ENCODE data around the gene TRIM63.

TRIM63 gene

DNA sequence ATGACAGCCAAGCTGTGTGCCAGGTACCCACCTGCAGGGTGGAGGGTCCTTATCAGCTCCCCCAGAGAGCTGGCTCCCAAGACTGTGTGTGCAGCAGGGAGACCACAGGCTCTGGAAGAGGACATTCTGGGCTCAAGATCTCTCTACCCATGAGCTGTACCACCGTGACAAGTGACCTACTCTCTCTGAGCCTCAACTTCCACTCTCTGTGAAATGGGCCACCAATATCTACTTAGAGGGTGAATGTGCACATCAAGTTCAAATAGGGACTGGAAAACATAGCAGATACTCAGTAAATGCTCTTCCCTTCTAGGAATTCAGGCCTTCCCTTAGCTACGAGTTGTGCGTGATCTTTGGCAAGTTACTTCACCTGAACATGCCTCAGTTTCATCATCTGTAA, 23.0 kb downstream of the TRIM63 start:
- TF ChIP-seq CTCF (IDR thresholded peaks at IDR 0.05; ENCODE audit: low read depth, low read length): no peak
- no peak overlapping the region for H3K4me3 ChIP-seq (ENCODE audit: low read depth, low read length)

GRCh38 chr1:26043765-26044164, 23.7 kb downstream of the TRIM63 start:
- TF ChIP-seq CTCF (IDR thresholded peaks at IDR 0.05; ENCODE audit: low read depth, low read length): no peak
- no peak overlapping the region for H3K4me3 ChIP-seq (ENCODE audit: low read depth, low read length)

DNA sequence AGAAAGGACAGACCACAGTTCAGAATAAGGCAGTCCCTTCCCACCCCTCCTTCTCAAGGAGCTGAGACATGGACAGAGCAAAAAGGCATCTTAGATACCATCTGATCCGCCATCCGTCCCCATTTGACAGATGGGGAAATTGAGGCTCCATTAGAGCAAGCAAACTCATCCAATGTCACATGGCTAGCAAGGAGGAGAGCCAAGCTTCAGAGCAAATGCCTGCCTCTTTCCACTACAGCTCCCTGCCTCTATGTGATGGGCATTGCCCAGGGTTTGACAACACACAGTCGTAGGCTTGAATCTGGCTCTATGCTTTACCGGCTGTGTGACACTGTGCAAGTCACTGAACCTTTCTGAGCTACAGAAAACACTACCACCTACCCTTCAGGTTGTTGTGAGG, 25.5 kb downstream of the TRIM63 start:
- no peak overlapping the region for H3K4me3 ChIP-seq (ENCODE audit: low read depth, low read length)
- TF ChIP-seq CTCF (IDR thresholded peaks at IDR 0.05; ENCODE audit: low read depth, low read length): no peak

GRCh38 chr1:26041401-26041800, 26.0 kb downstream of the TRIM63 start:
- H3K4me3 ChIP-seq (ENCODE audit: low read depth, low read length): no peak overlapping the region
- TF ChIP-seq CTCF (IDR thresholded peaks at IDR 0.05; ENCODE audit: low read depth, low read length): no peak

GRCh38 chr1:26038904-26039303, 28.5 kb downstream of the TRIM63 start:
- no peak for TF ChIP-seq CTCF (IDR thresholded peaks at IDR 0.05; ENCODE audit: low read depth, low read length)
- H3K4me3 ChIP-seq (ENCODE audit: low read depth, low read length): no peak overlapping the region

GRCh38 chr1:26038477-26038876, 29.0 kb downstream of the TRIM63 start:
- no peak overlapping the region for H3K4me3 ChIP-seq (ENCODE audit: low read depth, low read length)
- no peak for TF ChIP-seq CTCF (IDR thresholded peaks at IDR 0.05; ENCODE audit: low read depth, low read length)

- H3K4me3 ChIP-seq (ENCODE audit: low read depth, low read length): no peak overlapping the region
- TF ChIP-seq CTCF (IDR thresholded peaks at IDR 0.05; ENCODE audit: low read depth, low read length): no peak
Measured at GRCh38 chr1:26037904-26038303, 29.5 kb downstream of the TRIM63 start.

Data from WI38 (cell line).